Esophagus muscularis mucosa (tissue), 3 donors: ENCODE measurements around the gene CLIP1.

Source experiments
- CTCF ChIP-seq, 3 experiments: fragments of 200-600 bp in 2 of 3; fragments of 450-650 bp in 1 of 3; sonication (generic) in 2 of 3; IDR thresholded peaks; one replicate each; pipeline ENCODE4 v1.5.1; 2017 to 2019; ENCODE audit warnings: antibody characterized with exemption in 3 of 3, mild to moderate bottlenecking in 2 of 3, moderate library complexity in 1 of 3
- EP300 ChIP-seq: sonication (generic); formaldehyde crosslinking; IDR thresholded peaks from one replicate; pipeline ENCODE4 v1.6.1; 2017; ENCODE audit warnings: antibody characterized with exemption

DNA sequence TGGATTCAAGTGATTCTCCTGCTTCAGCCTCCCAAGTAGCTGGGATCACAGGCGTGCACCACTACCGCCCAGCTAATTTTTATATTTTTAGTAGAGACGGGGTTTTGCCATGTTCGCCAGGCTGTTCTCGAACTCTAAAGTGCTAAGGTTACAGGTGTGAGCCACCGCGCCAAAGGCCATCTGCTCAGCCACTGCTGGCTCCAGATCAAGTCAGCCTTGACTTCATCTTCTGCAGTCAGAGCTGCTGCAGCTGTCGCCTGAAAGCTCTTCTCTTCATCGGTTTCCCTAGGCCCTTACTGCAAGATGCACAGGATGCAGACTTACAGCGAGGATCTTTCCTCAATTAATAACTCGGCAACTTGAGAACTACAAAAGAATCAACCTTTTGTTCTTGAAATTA lies 66.8 kb downstream of the CLIP1 start:
- TF ChIP-seq CTCF (IDR thresholded peaks at IDR 0.05) (no peak), EP300 (no peak)
